Stimulated activated CD4-positive, alpha-beta T cell treated with anti-CD3 and anti-CD28 coated beads, Interleukin-15, amount 100 ng/mL, for 24 hours (primary cell): Measurements from ENCODE around the gene ADAMTS17.
A peak's percentile ranks its signal among the peaks of the same experiment; 100 is the strongest.

Source experiments
- DNase-seq: peaks from one replicate; pipeline ENCODE4 v3.0.0-alpha.2; 2020

The ADAMTS17 gene

DNA sequence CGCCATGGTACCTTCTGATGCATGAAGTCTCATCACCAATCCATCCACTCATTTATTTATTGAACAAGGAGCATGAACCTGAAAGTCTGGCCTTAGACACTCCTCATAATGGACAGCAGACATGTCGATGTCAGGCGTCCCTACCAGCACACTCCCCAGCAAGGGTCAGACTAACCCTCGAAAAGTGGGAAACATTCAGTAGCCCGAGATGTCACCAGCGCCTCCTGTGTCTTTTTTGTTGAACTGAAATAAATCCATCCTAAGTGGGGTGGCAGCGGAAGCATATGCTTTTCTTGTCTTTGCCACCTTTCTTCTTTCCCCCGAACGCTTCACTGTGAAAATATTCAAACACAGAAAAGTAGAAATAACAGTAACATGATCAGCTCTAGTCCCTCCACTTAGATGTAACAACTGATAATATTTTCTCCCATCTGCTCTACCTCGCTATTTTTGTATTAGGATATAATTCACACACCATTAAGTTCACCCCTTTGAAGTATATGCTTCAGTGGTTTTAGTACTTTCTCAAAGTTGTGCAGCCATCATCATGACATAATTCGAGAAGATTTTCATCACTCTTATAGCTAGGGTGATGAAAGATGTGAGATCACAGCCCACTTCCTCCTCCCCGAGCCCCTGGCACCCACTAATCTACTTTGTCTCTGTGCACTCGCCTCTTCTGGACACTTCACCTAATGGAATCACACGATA lies 121.6 kb downstream of the ADAMTS17 start:
- DNase-seq, result no peak

DNA sequence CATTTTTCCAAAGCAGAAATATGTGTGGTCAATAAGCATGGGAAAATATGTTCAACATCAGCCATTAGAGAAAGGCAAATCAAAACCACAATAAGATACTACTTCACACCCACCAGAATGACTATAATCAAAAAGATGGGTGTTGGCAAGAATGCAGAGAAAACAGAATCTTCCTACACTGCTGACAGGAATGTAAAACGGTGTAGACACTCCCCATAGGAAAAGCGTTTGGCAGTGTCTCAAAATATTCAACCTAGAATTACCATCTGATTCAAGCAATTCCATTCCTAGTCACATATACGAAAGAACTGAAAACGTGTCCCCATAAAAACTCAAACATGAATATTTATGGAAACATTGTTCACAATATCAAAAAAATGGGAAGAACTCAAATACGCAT lies 123.3 kb downstream of the ADAMTS17 start:
- no peak for DNase-seq

DNA sequence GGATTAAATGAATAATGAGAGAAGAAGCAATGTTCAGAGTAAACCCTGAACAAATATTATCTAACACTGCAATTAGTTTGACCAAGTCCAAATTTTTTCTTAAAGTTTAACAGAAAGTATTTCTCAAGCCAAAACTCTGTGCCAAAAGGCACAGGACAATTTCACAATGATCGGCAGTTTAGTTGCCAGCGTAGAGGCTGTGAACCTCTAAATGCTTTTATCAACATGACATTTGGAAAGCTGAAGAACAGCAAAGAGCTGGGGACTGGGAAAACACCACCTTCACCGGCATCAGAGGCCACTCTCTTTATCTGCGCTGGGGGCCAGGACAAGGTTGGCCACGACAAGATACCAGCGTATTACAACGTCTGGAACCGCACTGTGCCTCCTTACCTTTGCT lies 125.6 kb downstream of the ADAMTS17 start:
- no peak for DNase-seq

DNA sequence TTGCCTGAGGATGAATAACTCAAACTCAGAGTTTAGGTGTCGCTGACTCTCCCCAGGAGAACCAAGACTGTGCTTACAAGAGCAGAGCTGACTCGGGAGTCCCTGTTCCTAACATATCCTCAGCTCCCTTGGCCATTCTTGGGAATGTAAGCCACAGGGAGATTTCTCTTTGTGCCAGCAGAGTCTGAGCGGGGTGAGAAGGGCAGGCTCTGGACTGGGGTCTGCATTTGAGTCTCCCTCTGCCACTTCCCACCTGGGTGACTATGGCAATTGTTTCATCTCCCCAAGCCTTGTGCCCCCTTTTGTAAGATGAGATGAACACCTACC lies 126.0 kb downstream of the ADAMTS17 start:
- no peak for DNase-seq

DNA sequence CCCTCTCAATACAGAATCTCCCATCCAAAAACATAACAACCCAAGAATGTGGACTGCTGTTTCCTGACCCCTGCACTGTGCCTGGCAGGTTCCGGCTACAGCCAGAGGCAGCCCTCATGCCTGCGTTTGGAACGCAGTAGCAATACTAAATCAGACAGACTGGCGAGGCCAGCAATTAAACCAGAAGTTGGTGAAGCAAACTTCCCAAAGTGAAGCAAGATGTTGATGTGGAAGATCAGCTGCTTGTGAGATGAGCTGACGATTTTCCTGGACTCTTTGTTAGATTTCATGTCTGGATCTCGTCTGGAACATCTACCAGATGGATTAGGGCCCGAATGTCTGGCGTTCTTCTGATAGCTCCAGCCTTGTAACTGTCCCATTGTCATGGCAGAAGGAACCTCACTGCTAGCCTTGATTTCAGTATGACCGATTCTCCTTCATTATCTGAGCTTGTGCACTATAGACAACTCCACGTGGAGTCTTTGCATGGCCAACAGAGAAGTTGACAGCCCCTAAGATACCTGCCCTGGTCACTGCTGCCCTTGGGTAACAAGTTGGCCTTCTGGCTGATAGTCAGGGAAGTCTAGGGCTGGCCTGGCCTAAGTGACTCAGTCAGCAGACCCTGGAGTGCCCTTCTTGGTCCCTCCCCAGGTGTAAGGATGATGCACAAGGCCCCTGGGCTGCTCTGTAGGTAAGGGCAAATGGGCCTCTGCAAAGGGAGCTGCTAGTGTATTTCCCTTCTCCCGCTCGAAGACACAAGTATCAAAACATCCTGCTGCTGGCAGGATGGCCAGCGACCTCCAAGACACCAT lies 126.5 kb downstream of the ADAMTS17 start:
- DNase-seq, result no peak

DNA sequence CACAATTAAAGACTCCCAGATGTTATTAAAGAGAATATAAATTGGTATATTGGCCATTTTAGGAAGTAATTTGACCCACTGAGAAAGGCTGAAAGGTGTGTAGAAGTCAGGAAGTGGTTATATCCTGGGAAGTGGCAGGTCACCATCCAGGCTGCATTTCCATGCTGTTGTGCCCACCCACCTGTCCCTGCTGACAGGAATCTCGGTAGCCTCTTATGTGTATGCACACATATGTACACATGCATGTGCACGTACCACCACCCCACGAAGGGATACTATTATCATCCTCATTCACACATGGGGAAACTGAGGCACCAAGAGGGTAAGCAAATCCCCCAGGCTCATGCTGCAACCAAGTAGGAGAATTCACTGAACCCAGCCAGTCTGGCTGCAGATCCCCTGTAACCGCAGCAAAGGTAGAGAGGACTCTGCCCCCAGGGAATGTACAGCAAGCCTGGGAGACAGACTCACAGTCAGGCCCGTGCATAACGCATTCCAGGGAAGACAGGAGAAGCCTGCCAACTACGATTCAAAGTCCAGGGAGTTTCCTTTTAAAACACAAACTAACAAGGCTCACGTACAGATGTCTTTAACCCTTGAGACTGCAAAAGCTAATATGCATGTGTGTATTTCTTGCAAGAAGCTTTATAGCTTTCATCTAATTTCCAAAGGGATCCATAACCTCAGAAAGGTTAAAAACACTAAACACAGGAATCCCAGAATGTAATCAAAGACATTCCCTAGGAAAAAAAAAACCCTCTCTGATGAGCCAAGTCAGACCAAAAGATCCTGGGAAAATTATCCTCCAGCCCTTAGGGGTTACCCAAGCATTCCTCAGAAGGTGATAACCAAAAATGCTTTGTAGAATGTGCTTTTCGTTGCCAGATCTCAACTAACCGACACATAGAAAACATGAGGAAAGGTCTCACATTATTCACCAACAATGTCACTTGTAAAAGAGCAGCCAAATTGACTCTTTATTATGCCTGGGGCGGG lies 129.6 kb downstream of the ADAMTS17 start:
- no peak for DNase-seq

DNA sequence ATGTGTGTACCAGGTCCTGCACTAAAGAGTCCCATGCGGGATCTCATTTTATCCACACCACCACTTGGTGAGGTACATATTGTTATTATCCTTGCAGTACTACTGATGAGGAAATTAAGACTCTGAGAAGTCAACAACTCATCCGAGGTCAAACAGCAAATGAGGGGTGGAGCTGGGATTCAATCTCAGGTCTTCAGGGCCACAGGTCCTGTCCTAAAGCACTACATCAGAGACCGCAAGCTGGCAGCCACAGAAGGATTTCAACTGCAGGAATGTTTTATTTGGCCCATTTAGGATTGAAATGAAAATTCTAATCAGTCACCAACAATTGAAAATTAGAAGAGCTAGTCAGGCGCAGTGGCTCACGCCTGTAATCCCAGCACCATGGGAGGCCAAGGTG lies 131.4 kb downstream of the ADAMTS17 start:
- no peak for DNase-seq

DNA sequence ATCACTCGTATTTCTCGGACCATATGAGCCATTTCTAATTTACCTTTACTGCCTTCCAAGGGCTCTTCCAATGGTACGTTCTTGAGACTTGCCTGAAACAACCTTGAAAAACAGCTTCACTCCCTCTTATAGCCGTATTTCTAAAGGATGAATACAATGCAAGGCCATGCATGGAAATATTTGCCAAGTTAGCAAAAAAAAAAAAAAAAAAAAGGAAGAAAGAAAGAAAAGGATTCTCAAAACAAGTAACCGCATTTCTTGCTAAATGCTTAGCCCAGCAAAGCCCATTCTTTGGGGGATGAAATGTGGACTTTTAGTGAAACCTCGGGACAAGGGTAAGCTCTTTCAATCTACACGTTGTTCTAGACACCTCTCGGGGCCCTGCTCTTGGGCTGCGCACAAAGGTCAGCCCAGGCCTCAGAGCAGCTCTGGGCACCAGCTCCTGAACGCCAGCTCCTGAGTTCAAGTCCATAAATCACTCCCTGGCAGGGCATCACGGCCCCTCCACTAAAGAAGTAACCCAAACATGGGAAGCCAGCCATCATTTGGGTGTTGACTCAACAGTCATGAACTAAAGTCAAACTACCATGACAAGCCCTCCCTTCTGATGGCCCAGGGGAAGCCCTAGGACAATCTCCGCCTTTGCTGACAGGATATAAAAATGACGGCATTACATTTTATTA lies 132.7 kb downstream of the ADAMTS17 start:
- DNase-seq, result no peak

DNA sequence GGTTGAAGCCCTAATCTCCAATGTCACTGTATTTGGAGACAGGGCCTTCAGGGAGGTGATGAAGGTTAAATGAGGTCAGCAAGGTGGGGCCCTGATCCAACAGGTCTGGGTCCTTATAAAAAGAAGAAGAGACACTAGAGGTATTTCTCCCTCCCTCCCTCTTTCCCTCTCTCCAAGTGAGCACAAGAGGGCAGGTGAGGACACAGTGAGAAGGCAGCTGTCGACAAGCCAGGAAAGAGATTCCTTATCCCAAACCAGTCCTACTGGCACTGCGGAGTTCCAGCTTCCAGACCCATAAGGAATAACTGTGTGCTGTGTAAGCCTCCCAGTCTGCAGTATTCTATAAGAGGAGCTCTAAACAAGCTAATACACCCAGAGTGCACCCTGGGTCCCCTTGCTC lies 134.7 kb downstream of the ADAMTS17 start:
- no peak for DNase-seq

DNA sequence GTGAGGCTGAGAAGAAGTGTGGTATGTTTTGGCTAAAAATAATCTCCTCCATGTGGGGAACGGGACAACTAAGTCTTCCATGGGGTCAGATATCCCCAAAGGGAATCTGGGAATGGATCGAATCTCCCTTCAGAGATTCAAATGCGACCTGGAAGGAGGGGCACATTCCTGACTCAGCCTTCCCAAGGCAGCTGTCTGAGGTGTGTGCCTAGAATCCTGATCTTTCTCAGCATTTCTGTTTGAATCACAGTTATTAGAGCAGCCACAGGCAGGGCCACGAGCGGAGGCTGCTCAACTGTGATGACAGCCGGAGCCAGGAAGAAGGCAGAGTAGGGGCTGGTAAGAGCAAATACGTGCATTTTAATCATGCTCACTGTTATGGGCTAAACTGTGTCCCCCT lies 135.1 kb downstream of the ADAMTS17 start:
- no peak for DNase-seq

DNA sequence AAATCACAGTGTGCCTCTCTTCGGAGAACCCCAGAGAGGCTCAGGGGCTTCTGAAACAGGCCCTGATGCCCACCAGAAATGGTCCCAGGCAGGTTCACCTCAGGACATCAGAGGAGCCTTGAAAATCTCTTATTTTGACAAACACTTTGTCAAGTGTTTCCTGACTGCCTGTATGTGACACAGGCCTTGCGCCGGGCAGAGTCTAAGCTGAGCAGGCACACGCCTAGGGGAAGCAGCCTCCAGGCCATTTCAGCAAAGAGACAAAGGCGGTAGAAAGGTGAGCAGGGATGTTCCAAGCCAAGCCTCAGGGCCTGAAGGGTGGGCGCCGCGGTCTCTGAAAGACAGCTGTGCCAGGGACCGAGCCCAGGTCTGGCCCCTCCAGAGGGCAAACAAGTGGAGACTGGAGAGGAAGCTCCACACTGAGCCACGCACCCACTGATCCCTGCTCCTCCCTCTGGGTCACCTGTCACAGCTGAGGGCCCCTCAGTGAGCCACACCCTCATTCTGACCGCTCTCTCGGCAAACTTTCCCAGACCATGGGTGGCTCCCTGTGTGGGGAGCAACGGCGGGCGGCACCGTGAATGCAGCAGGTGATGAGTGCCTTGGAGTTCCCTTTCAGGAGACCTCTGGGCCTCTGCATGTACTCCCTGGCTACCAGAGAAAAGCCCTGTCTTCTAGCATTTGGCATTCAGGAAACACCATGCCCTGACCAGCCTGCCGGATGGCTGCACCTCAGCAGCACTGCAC lies 136.1 kb downstream of the ADAMTS17 start:
- DNase-seq, result no peak

DNA sequence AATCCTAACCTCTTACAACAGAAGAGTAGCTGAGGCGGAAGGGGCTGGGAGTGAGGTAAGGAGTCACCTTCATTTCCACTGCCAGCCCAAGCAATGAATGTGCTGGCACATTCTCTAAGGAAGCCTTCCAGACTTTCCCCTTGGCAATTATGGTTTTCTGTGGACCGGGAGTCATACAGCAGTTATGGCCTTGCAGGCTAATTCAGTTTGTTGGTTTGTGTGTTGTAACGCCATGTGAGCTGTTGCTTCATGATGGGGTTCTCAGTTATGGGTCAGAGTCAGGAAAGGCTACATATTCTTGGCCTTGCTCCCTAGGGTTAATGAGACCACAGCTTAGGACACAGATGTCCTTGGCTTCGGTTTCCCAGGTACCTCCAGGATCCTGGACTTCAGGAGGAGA lies 137.0 kb downstream of the ADAMTS17 start:
- no peak for DNase-seq

DNA sequence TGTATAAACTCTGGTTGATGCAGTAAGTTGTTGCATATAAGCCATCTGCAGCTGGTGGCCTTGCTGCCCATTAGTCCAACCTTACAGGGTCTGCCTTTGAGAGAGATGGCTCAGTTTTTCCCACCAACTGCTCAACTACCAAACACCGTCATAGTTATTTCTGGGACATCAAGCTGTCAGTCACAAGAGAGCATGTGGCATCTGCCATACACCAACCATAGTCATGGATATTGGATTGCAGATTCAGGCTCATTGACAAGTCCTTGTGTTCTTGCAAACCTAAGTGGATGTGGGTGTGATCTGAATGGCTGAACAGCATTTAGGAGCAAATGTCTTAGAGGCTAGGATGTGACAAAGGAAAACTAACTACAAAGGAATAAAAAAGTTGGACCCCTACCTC lies 137.6 kb downstream of the ADAMTS17 start:
- DNase-seq, result no peak

DNA sequence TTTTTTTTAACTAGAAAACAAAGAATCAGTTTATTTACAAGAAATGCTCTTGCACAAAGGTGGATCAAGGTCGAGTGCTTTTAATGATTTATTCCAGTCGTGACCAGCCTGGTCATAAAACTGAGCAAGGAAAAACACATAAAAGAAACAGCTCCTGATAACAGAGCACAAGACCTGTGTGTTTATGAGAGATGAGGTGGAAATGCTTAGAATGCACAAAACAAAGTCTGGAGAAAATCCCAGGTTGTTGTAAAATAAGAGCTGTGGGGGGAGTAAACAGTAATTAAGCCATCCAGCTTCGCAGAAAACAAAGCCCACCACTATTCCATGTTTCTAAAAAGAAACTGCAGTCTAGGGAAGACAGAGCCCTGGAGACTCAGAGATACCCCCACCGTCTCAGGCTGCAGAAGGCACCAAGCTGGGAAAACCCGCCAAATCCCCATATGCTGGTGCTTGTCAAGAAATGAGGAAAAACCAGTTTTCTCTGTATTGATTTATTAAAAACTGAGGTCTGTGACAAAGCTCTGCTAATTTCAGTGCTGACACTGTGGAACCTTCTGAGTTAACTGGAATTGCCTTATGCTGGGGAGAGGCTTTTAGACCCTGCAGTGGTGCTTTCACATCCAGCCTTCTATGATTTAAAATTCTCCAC lies 139.3 kb downstream of the ADAMTS17 start:
- DNase-seq, result no peak

DNA sequence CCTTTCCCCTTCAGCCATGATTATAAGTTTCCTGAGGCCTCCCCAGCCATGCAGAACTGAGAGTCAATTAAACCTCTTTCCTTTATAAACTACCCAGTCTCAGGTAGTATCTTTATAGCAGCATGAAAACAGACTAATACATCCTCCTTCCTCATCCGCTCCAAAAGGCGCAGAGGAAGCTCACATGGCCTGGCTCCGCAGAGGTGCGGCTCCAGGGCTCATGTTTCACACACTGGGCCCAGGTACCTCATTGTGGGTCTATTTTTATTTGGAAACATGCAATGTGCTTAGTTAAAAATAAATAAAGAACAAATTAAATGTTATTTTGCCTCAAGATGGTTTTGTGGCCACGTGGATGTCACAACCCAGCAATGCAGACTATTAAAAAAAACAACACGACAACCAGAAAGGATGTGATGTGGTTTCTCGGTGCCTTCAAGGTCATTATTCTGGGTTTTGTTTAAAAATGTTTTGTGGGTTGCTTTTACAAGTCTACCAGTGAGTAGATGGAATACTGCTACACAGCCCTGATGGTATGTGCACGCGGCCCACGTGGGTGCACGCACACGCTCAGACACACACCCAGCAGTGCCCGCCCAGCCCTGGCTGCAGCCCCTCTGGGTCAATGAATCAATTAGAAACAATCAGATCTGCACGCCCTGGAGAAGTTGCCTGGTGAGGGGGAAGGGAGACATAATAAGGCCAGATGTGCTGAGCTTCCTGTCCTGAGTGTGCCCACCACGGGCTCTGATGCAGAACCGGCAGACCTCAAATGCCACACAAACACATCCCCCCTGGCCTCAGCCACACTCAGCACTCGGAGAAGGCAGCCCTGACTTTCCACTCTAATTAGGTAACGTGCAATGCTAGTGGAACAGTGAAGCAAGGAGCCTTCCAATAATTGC lies 140.1 kb downstream of the ADAMTS17 start:
- DNase-seq, result peak; percentile 16

DNA sequence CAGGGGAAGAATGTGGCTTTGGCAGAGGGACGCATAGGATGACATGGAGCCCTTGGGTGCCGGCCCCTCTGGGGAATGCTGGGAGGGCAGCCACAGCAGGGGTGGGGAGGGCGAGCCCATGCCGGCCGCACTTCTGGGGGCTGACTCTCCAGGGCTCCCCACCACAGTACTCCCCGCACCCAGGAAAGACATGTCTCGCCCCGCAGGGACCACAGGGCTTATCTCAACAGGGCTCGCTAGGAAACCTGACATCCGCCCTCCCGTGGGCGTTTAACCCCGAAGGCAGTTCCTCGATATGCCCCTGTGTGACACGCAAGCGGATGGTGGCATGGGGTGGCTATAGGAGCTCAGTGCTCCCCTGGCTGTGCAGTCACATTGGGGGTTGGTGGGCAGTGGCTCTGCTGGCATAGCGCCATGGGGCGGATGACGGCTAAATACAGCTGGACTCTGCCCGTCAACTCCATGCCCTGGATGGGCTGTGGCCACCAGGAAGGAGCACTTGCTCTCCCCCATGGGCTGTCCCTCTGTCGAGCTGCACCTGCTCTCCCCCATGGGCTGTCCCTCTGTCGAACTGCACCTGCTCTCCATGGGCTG lies 141.4 kb downstream of the ADAMTS17 start:
- no peak for DNase-seq

DNA sequence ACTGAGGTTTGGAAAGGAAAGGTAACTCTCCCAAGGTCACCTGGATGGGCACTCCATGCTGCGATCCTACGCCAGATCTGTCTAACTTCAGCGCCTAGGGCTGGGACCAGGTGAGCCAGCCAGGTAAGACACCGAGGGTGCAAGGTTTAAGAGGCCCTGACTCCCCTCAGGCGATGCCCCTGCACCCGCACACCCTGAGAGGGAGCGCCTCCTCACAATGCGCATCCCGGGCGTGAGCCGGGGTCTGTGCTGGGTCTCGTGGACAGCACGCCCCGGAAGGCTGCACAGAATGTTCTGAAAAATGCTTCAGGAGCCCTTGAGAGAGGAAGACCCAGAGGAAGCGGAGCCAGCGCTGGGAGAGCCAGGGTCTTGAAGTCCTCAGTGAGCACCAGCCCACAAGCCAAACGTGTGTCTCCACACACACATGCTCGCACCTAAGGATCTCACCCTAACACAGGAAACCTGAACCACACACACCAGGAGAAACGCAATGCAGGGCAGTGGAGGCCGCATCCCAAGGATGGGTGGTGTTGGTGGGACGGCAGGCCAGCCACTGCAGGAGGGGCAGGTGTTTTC lies 142.0 kb downstream of the ADAMTS17 start:
- no peak for DNase-seq

DNA sequence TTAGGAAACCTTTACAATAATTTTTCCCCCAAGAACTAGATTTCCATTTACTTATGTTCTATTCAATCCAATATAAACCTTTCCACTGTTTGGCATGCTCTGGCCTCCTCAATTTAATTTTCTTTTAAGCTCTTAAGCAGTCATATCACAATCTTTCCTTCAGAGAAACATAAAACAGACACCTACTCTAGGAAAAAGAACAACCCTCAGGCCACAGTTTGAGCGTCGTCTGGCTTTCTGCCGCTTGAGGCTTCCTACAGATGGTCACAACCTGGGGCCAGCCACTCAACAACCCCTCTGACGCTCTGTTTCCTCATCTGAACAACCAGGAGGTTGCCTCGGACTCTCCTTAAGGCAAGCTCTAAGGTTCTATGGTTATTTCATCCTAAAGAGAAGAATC lies 143.3 kb downstream of the ADAMTS17 start:
- no peak for DNase-seq

DNA sequence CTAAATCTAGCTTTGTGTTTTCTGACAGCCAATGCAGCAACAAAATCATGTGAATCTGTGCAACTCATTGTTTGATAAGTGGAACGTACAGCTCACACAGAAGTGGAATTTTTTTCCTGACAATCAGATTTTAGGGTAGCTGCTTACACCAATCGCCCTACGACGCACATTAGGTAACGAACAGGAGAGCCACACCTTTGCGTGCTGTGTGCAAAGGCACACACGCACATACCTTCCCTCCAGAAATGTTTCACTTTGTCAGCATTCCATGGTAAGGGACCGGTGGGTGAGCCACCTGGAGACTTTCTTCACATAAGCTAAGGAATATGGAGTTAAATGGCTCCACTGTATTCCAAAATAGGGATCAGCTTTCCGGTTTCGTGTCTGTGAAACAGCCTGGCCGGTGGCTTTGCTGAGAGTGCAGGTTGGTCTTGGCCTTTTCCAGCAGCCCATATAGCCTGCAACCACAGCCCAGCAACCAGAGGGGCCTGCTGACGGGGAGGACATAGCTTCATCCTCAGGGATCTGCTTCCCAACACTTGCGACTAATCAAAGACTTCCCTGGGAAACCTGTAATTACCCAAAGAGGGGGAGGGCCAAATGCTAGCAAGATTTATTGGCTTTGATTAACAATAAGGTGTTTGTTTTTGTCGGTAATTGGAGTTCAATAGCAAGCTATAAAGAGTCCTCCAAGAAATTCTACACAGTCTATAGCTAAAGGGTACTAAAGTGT lies 145.3 kb downstream of the ADAMTS17 start:
- DNase-seq, result no peak
